ENCODE results near the gene SRP68.

GRCh38 chr17:76022973-76023899 lies 49.1 kb downstream of the SRP68 start:
- TF ChIP-seq RCOR1 (IDR thresholded peaks at IDR 0.05; ENCODE audit: insufficient replicate concordance, low read length) (no peak), CTCF (conservative IDR thresholded peaks at IDR 0.05; ENCODE audit: low read depth, low read length) (no peak), POLR2A (IDR thresholded peaks at IDR 0.05; ENCODE audit: low read depth, low read length) (no peak), MAZ (IDR thresholded peaks at IDR 0.05; ENCODE audit: borderline replicate concordance, low read depth, low read length) (no peak), RFX5 (IDR thresholded peaks at IDR 0.05; ENCODE audit: low read depth, low read length) (no peak), MXI1 (IDR thresholded peaks at IDR 0.05; ENCODE audit: borderline replicate concordance, low read depth, low read length) (no peak)

Measured in IMR-90 (cell line).